Measurements from ENCODE around the gene TRABD2B. TPM values are rescaled to one million over a fixed set of nuclear protein-coding genes. Genes with fewer than 3 reads are reported as not detected.
A peak's percentile ranks its signal among the peaks of the same experiment; 100 is the strongest.

TRABD2B gene
- total and polyA plus RNA-seq, 2 of the 13 experiments (the other 11 are each of a cell fraction or from before 2014, with no cell fraction given): 0.04 TPM; not detected in 1

DNA sequence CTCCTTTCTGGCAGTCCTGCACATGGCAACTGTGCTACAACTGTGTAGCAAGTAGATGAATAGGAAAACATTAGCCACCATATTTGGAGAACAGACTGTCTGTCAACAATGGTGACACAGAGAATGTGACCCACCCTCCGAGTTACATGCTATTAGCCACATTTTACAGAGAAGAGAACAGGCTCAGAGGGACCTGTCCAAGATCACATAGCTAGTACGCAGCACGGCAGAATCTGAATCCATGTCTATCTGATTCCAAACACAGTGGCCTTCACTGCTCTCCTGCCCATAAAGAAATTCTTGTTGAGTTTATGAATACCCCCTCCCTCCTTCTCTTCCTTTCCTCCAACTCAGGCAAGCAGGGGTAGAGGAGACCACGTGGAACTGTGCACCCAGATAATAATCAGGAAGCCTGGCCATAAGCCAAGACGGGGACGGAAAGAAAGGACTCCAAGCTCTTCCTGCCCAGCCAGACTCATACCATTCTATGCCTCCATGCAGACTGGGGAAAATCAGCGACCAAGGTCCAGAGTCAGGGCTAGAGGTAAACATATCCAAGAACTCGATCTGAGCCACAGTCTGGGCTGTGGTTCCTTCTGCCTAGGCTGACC, 78.8 kb downstream of the TRABD2B start (continued):
- TF ChIP-seq, protein P1, sequence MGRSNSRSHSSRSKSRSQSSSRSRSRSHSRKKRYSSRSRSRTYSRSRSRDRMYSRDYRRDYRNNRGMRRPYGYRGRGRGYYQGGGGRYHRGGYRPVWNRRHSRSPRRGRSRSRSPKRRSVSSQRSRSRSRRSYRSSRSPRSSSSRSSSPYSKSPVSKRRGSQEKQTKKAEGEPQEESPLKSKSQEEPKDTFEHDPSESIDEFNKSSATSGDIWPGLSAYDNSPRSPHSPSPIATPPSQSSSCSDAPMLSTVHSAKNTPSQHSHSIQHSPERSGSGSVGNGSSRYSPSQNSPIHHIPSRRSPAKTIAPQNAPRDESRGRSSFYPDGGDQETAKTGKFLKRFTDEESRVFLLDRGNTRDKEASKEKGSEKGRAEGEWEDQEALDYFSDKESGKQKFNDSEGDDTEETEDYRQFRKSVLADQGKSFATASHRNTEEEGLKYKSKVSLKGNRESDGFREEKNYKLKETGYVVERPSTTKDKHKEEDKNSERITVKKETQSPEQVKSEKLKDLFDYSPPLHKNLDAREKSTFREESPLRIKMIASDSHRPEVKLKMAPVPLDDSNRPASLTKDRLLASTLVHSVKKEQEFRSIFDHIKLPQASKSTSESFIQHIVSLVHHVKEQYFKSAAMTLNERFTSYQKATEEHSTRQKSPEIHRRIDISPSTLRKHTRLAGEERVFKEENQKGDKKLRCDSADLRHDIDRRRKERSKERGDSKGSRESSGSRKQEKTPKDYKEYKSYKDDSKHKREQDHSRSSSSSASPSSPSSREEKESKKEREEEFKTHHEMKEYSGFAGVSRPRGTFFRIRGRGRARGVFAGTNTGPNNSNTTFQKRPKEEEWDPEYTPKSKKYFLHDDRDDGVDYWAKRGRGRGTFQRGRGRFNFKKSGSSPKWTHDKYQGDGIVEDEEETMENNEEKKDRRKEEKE (IDR thresholded peaks at IDR 0.05): no peak
- TF ChIP-seq ZNF232 (CRISPR knock-in tag; IDR thresholded peaks at IDR 0.05; ENCODE audit: borderline replicate concordance): no peak
- TF ChIP-seq, protein P2, sequence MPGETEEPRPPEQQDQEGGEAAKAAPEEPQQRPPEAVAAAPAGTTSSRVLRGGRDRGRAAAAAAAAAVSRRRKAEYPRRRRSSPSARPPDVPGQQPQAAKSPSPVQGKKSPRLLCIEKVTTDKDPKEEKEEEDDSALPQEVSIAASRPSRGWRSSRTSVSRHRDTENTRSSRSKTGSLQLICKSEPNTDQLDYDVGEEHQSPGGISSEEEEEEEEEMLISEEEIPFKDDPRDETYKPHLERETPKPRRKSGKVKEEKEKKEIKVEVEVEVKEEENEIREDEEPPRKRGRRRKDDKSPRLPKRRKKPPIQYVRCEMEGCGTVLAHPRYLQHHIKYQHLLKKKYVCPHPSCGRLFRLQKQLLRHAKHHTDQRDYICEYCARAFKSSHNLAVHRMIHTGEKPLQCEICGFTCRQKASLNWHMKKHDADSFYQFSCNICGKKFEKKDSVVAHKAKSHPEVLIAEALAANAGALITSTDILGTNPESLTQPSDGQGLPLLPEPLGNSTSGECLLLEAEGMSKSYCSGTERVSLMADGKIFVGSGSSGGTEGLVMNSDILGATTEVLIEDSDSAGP (CRISPR knock-in tag; IDR thresholded peaks at IDR 0.05; ENCODE audit: borderline replicate concordance): peak; percentile 71
- no peak for TF ChIP-seq CAMTA2 (CRISPR knock-in tag; IDR thresholded peaks at IDR 0.05; ENCODE audit: borderline replicate concordance)
- TF ChIP-seq SUZ12 (IDR thresholded peaks at IDR 0.05; ENCODE audit: low read depth, low read length): no peak
- no peak for TF ChIP-seq ZNF282 (IDR thresholded peaks at IDR 0.05; ENCODE audit: partially characterized antibody)
- TF ChIP-seq, protein P3, sequence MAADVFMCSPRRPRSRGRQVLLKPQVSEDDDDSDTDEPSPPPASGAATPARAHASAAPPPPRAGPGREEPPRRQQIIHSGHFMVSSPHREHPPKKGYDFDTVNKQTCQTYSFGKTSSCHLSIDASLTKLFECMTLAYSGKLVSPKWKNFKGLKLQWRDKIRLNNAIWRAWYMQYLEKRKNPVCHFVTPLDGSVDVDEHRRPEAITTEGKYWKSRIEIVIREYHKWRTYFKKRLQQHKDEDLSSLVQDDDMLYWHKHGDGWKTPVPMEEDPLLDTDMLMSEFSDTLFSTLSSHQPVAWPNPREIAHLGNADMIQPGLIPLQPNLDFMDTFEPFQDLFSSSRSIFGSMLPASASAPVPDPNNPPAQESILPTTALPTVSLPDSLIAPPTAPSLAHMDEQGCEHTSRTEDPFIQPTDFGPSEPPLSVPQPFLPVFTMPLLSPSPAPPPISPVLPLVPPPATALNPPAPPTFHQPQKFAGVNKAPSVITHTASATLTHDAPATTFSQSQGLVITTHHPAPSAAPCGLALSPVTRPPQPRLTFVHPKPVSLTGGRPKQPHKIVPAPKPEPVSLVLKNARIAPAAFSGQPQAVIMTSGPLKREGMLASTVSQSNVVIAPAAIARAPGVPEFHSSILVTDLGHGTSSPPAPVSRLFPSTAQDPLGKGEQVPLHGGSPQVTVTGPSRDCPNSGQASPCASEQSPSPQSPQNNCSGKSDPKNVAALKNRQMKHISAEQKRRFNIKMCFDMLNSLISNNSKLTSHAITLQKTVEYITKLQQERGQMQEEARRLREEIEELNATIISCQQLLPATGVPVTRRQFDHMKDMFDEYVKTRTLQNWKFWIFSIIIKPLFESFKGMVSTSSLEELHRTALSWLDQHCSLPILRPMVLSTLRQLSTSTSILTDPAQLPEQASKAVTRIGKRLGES (CRISPR knock-in tag; IDR thresholded peaks at IDR 0.05; ENCODE audit: borderline replicate concordance): no peak
- no peak for TF ChIP-seq FOXA1 (IDR thresholded peaks at IDR 0.05)
- TF ChIP-seq FOXA1 (CRISPR knock-in tag; IDR thresholded peaks at IDR 0.05): peak; percentile 80
- no peak; the same call in 1 of the 2 replicates for TF ChIP-seq ZNF605 (CRISPR knock-in tag; IDR thresholded peaks at IDR 0.05)
- TF ChIP-seq, protein P4, sequence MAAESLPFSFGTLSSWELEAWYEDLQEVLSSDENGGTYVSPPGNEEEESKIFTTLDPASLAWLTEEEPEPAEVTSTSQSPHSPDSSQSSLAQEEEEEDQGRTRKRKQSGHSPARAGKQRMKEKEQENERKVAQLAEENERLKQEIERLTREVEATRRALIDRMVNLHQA (CRISPR knock-in tag; IDR thresholded peaks at IDR 0.05): no peak
- TF ChIP-seq STAT5B (CRISPR knock-in tag; IDR thresholded peaks at IDR 0.05): no peak
- TF ChIP-seq ZNF546 (CRISPR knock-in tag; conservative IDR thresholded peaks at IDR 0.05): no peak
- no peak for TF ChIP-seq CC2D1A (CRISPR knock-in tag; IDR thresholded peaks at IDR 0.05)
- TF ChIP-seq GTF3A (CRISPR knock-in tag; conservative IDR thresholded peaks at IDR 0.05): no peak
- TF ChIP-seq, protein P5, sequence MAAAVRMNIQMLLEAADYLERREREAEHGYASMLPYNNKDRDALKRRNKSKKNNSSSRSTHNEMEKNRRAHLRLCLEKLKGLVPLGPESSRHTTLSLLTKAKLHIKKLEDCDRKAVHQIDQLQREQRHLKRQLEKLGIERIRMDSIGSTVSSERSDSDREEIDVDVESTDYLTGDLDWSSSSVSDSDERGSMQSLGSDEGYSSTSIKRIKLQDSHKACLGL (CRISPR knock-in tag; IDR thresholded peaks at IDR 0.05): 0 out of 2 replicates have a peak, but pooled peaks have one; percentile 35
- TF ChIP-seq GFI1 (CRISPR knock-in tag; IDR thresholded peaks at IDR 0.05; ENCODE audit: borderline replicate concordance): peak; percentile 54; the same call in 1 of the 2 replicates
- peak; percentile 65; the same call in 1 of the 2 replicates for TF ChIP-seq ETV5 (CRISPR knock-in tag; IDR thresholded peaks at IDR 0.05; ENCODE audit: borderline replicate concordance)
- TF ChIP-seq MIXL1 (CRISPR knock-in tag; IDR thresholded peaks at IDR 0.05): peak; percentile 74; the same call in 1 of the 2 replicates
- no peak for TF ChIP-seq NFE2 (CRISPR knock-in tag; IDR thresholded peaks at IDR 0.05)
- TF ChIP-seq GABPB1 (CRISPR knock-in tag; IDR thresholded peaks at IDR 0.05): no peak
- 0 out of 2 replicates have a peak, but pooled peaks have one; percentile 30 for TF ChIP-seq NR2F2 (IDR thresholded peaks at IDR 0.05; ENCODE audit: borderline replicate concordance, low read depth)
- no peak; the same call in 1 of the 2 replicates for TF ChIP-seq ISL2 (CRISPR knock-in tag; IDR thresholded peaks at IDR 0.05)
- TF ChIP-seq HMG20B (CRISPR knock-in tag; conservative IDR thresholded peaks at IDR 0.05): no peak
